ENCODE results near the gene UNC93A.

DNA sequence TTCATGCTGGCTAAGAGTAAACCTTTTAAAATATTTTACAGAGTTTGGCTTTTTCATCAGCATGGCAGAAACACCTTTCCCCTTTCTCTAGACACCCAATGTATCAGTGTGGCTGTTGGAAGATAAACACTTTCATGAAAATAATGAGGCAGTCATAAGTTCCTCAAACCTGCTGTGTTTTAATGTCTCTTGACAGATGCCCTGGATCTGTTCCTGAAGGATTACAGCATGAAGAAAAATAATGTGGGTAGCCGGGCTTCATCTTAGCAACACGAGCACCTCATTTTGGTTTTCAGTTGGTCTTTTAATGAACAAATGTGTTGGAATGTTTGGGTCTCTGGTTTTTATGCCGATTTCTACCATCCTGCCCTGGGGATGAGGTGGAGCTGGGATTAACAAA lies 45.5 kb upstream of the UNC93A start:
- no peak for TF ChIP-seq POLR2A (IDR thresholded peaks at IDR 0.05; ENCODE audit: low read depth, low read length)
- TF ChIP-seq POU2F2 (IDR thresholded peaks at IDR 0.05; ENCODE audit: low read depth, low read length): no peak

Measured in GM12891 (cell line).